ENCODE results near the gene MLH1.

The MLH1 gene

GRCh38 chr3:37093481-37093880 lies 100.2 kb downstream of the MLH1 start:
- no peak for DNase-seq (ENCODE audit: low read depth in 2 of 2)

- no peak for DNase-seq (ENCODE audit: low read depth in 2 of 2)
Measured at GRCh38 chr3:37094636-37095035, 101.3 kb downstream of the MLH1 start.

GRCh38 chr3:37096288-37096687 lies 103.0 kb downstream of the MLH1 start:
- DNase-seq (ENCODE audit: low read depth in 2 of 2), result no peak

GRCh38 chr3:37096975-37097374 lies 103.7 kb downstream of the MLH1 start:
- no peak for DNase-seq (ENCODE audit: low read depth in 2 of 2)

- DNase-seq (ENCODE audit: low read depth in 2 of 2), result no peak
Measured at GRCh38 chr3:37097776-37098175, 104.5 kb downstream of the MLH1 start.

- no peak for DNase-seq (ENCODE audit: low read depth in 2 of 2)
Measured at GRCh38 chr3:37098884-37099283, 105.6 kb downstream of the MLH1 start.

GRCh38 chr3:37099469-37099868 lies 106.2 kb downstream of the MLH1 start:
- DNase-seq (ENCODE audit: low read depth in 2 of 2), result no peak

GRCh38 chr3:37100411-37100810 lies 107.1 kb downstream of the MLH1 start:
- DNase-seq (ENCODE audit: low read depth in 2 of 2), result no peak

All from stimulated activated CD4-positive, alpha-beta T cell treated with anti-CD3 and anti-CD28 coated beads, Interleukin-15, amount 100 ng/mL, for 48 hours (primary cell).